Epithelial cell of esophagus (primary cell): ENCODE data around the gene TMEM131.

Experiments used
- DNase-seq: peaks from one replicate; pipeline ENCODE4 v3.0.0; 2010; ENCODE audit warnings: low read depth
- H3K4me3 ChIP-seq: 2 replicates; pipeline ENCODE4 v1.5.1; 2011; ENCODE audit warnings: mild to moderate bottlenecking, low read length, control low read depth
- TF ChIP-seq, protein P1 (sequence below): IDR thresholded peaks from 2 replicates; pipeline ENCODE4 v1.5.1; 2011; ENCODE audit warnings: low read depth, mild to moderate bottlenecking, low read length, control low read depth, inconsistent platforms; ENCODE audit not compliant: insufficient read depth; ENCODE audit errors: missing control alignments

Gene TMEM131

GRCh38 chr2:97982621-97983020, 13.1 kb downstream of the TMEM131 start:
- DNase-seq, result no peak
- TF ChIP-seq, protein P1, sequence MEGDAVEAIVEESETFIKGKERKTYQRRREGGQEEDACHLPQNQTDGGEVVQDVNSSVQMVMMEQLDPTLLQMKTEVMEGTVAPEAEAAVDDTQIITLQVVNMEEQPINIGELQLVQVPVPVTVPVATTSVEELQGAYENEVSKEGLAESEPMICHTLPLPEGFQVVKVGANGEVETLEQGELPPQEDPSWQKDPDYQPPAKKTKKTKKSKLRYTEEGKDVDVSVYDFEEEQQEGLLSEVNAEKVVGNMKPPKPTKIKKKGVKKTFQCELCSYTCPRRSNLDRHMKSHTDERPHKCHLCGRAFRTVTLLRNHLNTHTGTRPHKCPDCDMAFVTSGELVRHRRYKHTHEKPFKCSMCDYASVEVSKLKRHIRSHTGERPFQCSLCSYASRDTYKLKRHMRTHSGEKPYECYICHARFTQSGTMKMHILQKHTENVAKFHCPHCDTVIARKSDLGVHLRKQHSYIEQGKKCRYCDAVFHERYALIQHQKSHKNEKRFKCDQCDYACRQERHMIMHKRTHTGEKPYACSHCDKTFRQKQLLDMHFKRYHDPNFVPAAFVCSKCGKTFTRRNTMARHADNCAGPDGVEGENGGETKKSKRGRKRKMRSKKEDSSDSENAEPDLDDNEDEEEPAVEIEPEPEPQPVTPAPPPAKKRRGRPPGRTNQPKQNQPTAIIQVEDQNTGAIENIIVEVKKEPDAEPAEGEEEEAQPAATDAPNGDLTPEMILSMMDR, result no peak
- no peak overlapping the region for H3K4me3 ChIP-seq

- no peak overlapping the region for H3K4me3 ChIP-seq
- no peak for DNase-seq
- TF ChIP-seq, protein P1, result no peak
Observed at GRCh38 chr2:97981961-97982360, 13.8 kb downstream of the TMEM131 start.

DNA sequence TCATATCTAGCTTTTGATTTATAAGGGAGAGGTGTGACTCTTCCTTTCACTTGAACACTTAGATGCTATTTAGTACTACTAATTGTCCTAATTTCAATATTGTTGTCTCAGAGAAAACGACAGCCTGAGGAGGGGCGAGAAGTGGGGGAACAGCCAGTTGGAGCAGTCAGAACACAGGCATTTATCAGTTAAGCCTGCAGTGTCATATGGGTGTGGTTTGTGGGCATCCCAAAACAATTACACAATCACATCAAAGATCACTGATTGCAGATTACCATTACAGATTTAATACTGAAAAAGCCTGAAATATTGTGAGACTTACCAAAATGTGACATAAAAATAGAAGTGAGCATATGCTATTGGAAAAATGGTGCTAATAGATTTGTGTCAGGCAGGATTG, 15.8 kb downstream of the TMEM131 start:
- TF ChIP-seq, protein P1, result no peak
- DNase-seq, result no peak
- no peak overlapping the region for H3K4me3 ChIP-seq

GRCh38 chr2:97974471-97974870, 21.3 kb downstream of the TMEM131 start:
- TF ChIP-seq, protein P1, result no peak

GRCh38 chr2:97970293-97971060, 25.3 kb downstream of the TMEM131 start:
- no peak for DNase-seq
- TF ChIP-seq, protein P1, result no peak
- H3K4me3 ChIP-seq, result no peak overlapping the region

More at GRCh38 chr2:97974471-97974870, 21.3 kb downstream of the TMEM131 start:
- no peak for DNase-seq
- H3K4me3 ChIP-seq, result no peak overlapping the region

GRCh38 chr2:97969081-97970067, 26.4 kb downstream of the TMEM131 start:
- H3K4me3 ChIP-seq, result no peak overlapping the region
- DNase-seq, result no peak
- TF ChIP-seq, protein P1, result no peak
